Fibroblast of mammary gland (primary cell): Measurements from ENCODE around the gene GNG12.

Experiments used
- DNase-seq: peaks from one replicate; pipeline ENCODE4 v3.0.0-alpha.2; 2010; ENCODE audit warnings: low read depth
- H3K4me3 ChIP-seq: 2 replicates; pipeline ENCODE4 v1.5.1; 2011; ENCODE audit warnings: low read depth, mild to moderate bottlenecking, low read length, moderate library complexity; ENCODE audit not compliant: control insufficient read depth
- TF ChIP-seq, protein P1 (sequence below): conservative IDR thresholded peaks from 2 replicates; pipeline ENCODE4 v1.5.1; 2011; ENCODE audit warnings: low read depth, low read length, inconsistent platforms; ENCODE audit not compliant: control insufficient read depth, insufficient read depth

GNG12 gene

GRCh38 chr1:67705735-67706453 lies 127.4 kb downstream of the GNG12 start:
- no peak overlapping the region for H3K4me3 ChIP-seq
- DNase-seq: no peak
- TF ChIP-seq, protein P1, sequence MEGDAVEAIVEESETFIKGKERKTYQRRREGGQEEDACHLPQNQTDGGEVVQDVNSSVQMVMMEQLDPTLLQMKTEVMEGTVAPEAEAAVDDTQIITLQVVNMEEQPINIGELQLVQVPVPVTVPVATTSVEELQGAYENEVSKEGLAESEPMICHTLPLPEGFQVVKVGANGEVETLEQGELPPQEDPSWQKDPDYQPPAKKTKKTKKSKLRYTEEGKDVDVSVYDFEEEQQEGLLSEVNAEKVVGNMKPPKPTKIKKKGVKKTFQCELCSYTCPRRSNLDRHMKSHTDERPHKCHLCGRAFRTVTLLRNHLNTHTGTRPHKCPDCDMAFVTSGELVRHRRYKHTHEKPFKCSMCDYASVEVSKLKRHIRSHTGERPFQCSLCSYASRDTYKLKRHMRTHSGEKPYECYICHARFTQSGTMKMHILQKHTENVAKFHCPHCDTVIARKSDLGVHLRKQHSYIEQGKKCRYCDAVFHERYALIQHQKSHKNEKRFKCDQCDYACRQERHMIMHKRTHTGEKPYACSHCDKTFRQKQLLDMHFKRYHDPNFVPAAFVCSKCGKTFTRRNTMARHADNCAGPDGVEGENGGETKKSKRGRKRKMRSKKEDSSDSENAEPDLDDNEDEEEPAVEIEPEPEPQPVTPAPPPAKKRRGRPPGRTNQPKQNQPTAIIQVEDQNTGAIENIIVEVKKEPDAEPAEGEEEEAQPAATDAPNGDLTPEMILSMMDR: no peak

GRCh38 chr1:67704351-67704750 lies 128.9 kb downstream of the GNG12 start:
- H3K4me3 ChIP-seq: no peak overlapping the region
- TF ChIP-seq, protein P1: no peak
- DNase-seq: no peak

GRCh38 chr1:67701876-67702275 lies 131.4 kb downstream of the GNG12 start:
- TF ChIP-seq, protein P1: no peak
- H3K4me3 ChIP-seq: no peak overlapping the region
- no peak for DNase-seq

DNA sequence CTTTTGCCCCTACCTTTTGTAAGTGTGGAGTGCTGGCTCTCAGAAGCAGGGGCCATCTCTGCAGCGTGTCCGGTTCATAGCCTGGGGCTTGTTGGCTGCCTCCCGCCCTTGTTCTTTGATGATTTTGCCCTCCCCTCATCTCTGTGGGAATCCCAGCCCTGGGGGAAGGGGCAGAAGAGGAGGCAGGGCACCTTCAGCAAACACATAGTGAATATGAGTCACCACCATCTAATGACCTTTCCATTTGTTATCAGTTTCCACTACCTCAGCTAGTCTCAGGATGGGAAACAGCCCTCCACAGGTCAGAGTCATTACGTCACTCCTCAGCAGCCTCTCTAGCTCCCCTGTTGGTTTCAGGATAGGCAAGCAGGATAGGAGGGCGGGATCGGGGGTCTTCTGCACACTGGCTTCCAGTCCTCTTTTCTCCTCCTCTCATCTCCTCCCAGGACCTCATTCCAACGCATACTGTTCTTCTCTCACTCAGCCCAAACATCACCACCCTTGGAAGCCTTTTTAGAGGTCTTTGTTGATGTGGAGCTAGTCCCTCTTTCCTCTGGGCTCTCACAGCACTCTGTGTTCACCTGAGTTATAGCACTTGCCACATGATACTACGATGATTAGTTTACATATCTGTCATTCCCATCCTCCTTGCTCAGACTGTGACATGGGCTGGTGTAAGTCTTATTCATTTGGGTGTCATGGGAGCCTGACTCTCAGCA lies 132.4 kb downstream of the GNG12 start:
- no peak overlapping the region for H3K4me3 ChIP-seq
- TF ChIP-seq, protein P1: no peak
- no peak for DNase-seq

GRCh38 chr1:67700220-67700619 lies 133.0 kb downstream of the GNG12 start:
- TF ChIP-seq, protein P1: no peak
- no peak overlapping the region for H3K4me3 ChIP-seq
- DNase-seq: no peak

- DNase-seq: no peak
- no peak overlapping the region for H3K4me3 ChIP-seq
- TF ChIP-seq, protein P1: no peak
Observed at GRCh38 chr1:67696708-67697107, 136.6 kb downstream of the GNG12 start.
